Neural crest cell (in vitro differentiated cells): ENCODE results near the gene CDKN2B-AS1. TPM values are rescaled to one million over a fixed set of nuclear protein-coding genes. Genes with fewer than 3 reads are reported as not detected.

Experiments
- DNase-seq: peaks from one replicate; pipeline ENCODE4 v3.0.0; 2021; ENCODE audit warnings: low read depth, mixed read lengths, low spot score
- H3K27ac Mint-ChIP-seq: one replicate; pipeline ENCODE4 v1.8.0; 2021; ENCODE audit warnings: mild to moderate bottlenecking, mixed read lengths; ENCODE audit not compliant: unreplicated experiment
- H3K27me3 Mint-ChIP-seq: 2 replicates; pipeline ENCODE4 v1.8.0; 2021; ENCODE audit warnings: low read depth, mild to moderate bottlenecking, mixed read lengths
- H3K36me3 Mint-ChIP-seq: 2 replicates; pipeline ENCODE4 v1.8.0; 2021; ENCODE audit warnings: low read depth, mild to moderate bottlenecking, mixed read lengths
- H3K4me1 Mint-ChIP-seq: 2 replicates; pipeline ENCODE4 v1.8.0; 2021; ENCODE audit warnings: mixed read lengths
- H3K4me3 Mint-ChIP-seq: one replicate; pipeline ENCODE4 v1.8.0; 2021; ENCODE audit warnings: mild to moderate bottlenecking, mixed read lengths
- H3K9me3 Mint-ChIP-seq: 2 replicates; pipeline ENCODE4 v1.8.0; 2021; ENCODE audit warnings: mixed read lengths
- total RNA-seq: library from RNA; stranded (reverse); gene quantifications from 2 replicates; pipeline ENCODE4 v1.2.1, GENCODE V29; 2021
- TF ChIP-seq, protein P1 (sequence below): fragments of 200-600 bp; sonication (generic); conservative IDR thresholded peaks from 2 replicates; pipeline ENCODE4 v1.5.0; 2021; ENCODE audit warnings: antibody characterized with exemption, mild to moderate bottlenecking

The CDKN2B-AS1 gene
- total RNA-seq, 1 donor from 2014 or later = 0.21 TPM

DNA sequence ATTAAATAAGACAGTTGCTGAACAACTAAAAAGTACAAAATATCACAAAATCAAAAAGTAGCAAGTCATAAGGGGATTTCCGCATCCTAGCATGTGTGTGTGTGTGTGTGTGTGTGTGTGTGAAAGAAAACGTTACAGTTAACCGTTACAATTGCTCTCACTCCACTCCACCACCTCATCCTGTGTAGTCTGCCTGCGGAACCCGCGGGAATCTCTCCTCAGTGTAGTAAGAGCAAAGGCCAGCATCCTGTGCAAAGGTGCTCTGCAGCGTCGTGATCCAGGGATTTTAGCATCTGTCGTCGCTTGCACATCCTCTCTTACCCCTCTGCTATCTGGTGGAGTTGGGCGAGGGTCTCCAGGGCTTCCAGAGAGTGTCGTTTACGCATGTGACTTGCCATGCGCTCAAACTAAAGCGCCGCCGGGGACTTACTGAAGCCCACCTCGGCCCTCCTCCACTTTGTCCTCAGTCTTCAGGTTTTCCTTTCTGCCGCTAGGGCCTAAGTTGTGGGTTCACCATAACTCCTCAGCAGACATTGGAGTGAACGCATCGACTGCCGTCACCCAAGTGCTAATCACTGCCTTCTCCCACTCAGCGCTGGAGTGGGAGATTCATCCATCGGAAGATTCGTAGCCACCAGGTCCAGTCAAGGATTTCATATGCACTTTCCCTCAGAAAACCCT, 10.6 kb downstream of the CDKN2B-AS1 start:
- no peak for DNase-seq
- H3K27me3 Mint-ChIP-seq = peaks cover 94% of the 10 kb centered on the region
- TF ChIP-seq, protein P1, sequence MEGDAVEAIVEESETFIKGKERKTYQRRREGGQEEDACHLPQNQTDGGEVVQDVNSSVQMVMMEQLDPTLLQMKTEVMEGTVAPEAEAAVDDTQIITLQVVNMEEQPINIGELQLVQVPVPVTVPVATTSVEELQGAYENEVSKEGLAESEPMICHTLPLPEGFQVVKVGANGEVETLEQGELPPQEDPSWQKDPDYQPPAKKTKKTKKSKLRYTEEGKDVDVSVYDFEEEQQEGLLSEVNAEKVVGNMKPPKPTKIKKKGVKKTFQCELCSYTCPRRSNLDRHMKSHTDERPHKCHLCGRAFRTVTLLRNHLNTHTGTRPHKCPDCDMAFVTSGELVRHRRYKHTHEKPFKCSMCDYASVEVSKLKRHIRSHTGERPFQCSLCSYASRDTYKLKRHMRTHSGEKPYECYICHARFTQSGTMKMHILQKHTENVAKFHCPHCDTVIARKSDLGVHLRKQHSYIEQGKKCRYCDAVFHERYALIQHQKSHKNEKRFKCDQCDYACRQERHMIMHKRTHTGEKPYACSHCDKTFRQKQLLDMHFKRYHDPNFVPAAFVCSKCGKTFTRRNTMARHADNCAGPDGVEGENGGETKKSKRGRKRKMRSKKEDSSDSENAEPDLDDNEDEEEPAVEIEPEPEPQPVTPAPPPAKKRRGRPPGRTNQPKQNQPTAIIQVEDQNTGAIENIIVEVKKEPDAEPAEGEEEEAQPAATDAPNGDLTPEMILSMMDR = peak; percentile 27
- H3K9me3 Mint-ChIP-seq = no peaks in the 10 kb centered on the region
- H3K4me1 Mint-ChIP-seq = peaks cover 9% of the 10 kb centered on the region
- no peak overlapping the region for H3K27ac Mint-ChIP-seq
- no peaks in the 10 kb centered on the region for H3K36me3 Mint-ChIP-seq
- peak overlapping the region; percentile 7 for H3K4me3 Mint-ChIP-seq

DNA sequence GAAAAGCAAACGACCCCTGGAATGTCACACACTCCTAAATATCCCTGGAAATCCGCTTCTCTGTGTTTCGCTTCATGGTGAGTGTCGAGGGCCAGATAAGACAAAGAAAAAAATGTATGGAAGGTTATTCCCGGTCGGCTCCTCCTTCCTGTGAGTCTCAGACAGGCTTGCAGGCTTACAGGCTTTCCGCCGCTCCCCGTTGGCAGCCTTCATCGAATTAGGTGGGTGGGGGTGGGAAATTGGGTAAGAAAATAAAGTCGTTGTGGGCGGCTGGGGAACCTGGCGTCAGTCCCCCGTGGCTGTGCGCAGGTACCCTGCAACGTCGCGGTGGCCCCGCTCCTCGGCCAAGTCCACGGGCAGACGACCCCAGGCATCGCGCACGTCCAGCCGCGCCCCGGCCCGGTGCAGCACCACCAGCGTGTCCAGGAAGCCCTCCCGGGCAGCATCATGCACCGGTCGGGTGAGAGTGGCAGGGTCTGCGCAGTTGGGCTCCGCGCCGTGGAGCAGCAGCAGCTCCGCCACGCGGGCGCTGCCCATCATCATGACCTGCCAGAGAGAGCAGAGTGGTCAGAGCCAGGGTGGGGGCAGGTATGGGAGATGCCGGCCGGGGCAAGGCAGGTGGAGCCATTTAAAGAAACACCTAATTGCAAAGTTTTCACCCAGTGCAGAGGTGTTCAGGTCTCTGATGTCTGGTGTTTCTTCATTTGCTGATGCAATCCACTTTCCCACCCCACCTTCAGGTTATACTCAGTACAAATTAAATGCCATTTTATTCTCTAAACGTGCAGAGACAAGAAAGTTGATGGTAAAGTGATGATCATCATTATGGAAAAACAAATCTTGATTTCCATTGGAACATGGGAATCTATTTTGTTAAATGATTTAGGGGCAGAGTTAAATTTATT, 11.4 kb downstream of the CDKN2B-AS1 start:
- Mint-ChIP-seq H3K4me1 (peaks cover 9% of the 10 kb centered on the region), H3K27me3 (peaks cover 96% of the 10 kb centered on the region), H3K9me3 (no peaks in the 10 kb centered on the region), H3K27ac (no peak overlapping the region), H3K36me3 (no peaks in the 10 kb centered on the region), H3K4me3 (peak overlapping the region; percentile 7)
- TF ChIP-seq, protein P1 = no peak
- no peak for DNase-seq

DNA sequence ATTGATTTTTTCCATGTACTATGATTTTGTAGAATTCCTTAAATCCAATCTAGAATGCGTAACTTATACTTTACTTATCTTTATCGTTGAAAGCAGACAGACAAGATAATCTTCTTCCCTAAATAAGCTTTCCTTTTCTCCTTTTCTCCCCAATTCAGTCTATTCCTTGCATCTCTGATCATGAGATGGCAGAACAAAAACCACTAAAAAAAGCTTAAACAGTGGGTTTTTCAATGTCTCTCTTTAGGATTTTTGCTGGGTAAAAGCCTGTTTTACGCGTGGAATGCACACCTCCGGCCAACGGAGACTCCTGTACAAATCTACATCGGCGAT, 13.8 kb downstream of the CDKN2B-AS1 start:
- H3K9me3 Mint-ChIP-seq = no peaks in the 10 kb centered on the region
- TF ChIP-seq, protein P1 = no peak
- peaks cover 93% of the 10 kb centered on the region for H3K27me3 Mint-ChIP-seq
- no peaks in the 10 kb centered on the region for H3K36me3 Mint-ChIP-seq
- H3K4me3 Mint-ChIP-seq = peak overlapping the region; percentile 67
- H3K4me1 Mint-ChIP-seq = peaks cover 9% of the 10 kb centered on the region
- DNase-seq = no peak
- H3K27ac Mint-ChIP-seq = no peak overlapping the region

DNA sequence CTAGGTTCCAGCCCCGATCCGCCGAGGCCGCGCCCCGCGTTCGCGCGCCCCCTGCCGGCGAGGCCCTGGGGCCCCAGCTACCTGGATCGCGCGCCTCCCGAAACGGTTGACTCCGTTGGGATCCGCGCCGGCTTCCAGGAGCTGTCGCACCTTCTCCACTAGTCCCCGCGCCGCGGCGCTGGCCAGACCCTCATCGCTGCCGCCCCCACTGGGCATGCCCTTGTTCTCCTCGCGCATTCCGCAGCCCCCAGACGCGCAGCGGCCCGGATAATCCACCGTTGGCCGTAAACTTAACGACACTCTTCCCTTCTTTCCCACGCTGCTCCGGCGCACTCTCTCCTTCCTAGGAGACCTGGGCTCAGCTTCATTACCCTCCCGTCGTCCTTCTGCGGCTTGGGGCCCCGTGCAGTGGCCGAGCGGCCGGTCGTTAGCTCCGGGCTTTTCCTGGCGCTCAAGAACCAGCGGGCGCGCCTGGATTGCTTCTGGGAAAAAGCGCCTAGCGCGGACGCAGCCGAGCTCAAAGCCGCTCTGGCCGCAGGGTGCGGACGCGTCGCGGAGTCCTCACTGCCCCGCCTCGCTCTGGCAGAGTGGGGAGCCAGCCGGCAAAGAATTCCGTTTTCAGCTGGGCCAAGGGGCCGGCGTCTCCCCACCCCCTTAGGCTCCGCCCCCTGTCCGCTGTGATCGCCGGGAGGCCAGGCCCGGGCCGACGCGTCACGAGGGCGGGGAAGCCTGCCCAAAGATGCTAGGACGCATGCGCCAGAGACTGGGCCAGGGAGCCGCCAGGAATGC, 14.3 kb downstream of the CDKN2B-AS1 start, which contains the start of gene CDKN2B:
TSS of gene CDKN2B (minus strand) at position 589 of the 789 bp plus-strand sequence. CDS start at position 237, 352 bp downstream.
- DNase-seq = peak; percentile 94
- H3K27me3 Mint-ChIP-seq = peaks cover 93% of the 10 kb centered on the region
- peak within 1 kb of the TSS; percentile 80 for H3K27ac Mint-ChIP-seq

DNA sequence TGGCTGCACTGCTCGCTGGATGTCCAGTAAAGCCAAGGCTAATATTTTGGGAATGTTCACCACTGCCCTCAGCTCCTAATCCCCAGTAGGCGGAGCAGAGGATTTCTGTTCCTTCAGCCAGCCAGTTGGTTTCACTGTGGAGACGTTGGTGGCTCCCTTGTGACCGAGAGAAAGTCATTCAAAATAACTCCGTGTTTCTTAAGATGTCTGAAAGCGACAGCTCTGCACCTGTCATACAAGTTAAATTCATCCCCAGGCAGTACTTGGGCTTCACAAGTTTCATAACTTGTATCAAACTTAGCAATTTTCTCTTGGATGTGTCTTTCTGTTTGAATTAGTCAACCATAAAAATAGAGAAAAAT, 14.9 kb downstream of the CDKN2B-AS1 start:
- no peak overlapping the region for H3K27ac Mint-ChIP-seq
- peak overlapping the region; percentile 89 for H3K4me3 Mint-ChIP-seq
- TF ChIP-seq, protein P1 = no peak
- no peak for DNase-seq
- peaks cover 87% of the 10 kb centered on the region for H3K27me3 Mint-ChIP-seq
- H3K4me1 Mint-ChIP-seq = peaks cover 9% of the 10 kb centered on the region
- H3K9me3 Mint-ChIP-seq = no peaks in the 10 kb centered on the region
- no peaks in the 10 kb centered on the region for H3K36me3 Mint-ChIP-seq

More for the DNA sequence above, 14.3 kb downstream of the CDKN2B-AS1 start, which contains the start of gene CDKN2B:
- peak within 1 kb of the TSS; percentile 89 for H3K4me3 Mint-ChIP-seq
- no peaks in the 10 kb centered on the region for H3K36me3 Mint-ChIP-seq
- H3K4me1 Mint-ChIP-seq = peaks cover 9% of the 10 kb centered on the region
- TF ChIP-seq, protein P1 = peak; percentile 94
- H3K9me3 Mint-ChIP-seq = no peaks in the 10 kb centered on the region
